GM10266 (cell line): ENCODE data around the gene CTNNA1.

Source experiments
- DNase-seq: peaks from one replicate; pipeline ENCODE4 v3.0.0; 2012; ENCODE audit errors: extremely low spot score
- TF ChIP-seq, protein P1 (sequence below): IDR thresholded peaks from 2 replicates; pipeline ENCODE4 v1.5.1; 2012; ENCODE audit warnings: mild to moderate bottlenecking, low read depth; ENCODE audit not compliant: control insufficient read depth, insufficient read depth; ENCODE audit errors: missing control alignments

Gene CTNNA1

DNA sequence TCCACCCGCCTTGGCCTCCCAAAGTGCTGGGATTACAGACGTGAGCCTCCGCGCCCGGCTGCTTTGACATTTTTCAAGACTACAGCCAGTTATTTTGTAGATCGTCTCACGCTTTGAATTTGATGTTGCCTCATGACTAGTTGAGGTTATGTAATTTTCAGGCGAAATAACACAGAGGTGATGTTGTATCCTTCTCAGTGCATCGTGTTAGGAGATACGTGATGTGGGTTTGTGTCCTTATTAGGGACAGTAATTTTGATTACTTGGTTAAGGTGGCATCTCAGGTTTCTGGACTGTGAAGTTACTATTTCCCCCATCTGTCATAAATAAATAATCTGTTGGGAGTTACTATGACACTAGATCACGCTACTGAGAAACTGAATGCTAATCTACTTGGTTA, 25.0 kb downstream of the CTNNA1 start:
- TF ChIP-seq, protein P1, sequence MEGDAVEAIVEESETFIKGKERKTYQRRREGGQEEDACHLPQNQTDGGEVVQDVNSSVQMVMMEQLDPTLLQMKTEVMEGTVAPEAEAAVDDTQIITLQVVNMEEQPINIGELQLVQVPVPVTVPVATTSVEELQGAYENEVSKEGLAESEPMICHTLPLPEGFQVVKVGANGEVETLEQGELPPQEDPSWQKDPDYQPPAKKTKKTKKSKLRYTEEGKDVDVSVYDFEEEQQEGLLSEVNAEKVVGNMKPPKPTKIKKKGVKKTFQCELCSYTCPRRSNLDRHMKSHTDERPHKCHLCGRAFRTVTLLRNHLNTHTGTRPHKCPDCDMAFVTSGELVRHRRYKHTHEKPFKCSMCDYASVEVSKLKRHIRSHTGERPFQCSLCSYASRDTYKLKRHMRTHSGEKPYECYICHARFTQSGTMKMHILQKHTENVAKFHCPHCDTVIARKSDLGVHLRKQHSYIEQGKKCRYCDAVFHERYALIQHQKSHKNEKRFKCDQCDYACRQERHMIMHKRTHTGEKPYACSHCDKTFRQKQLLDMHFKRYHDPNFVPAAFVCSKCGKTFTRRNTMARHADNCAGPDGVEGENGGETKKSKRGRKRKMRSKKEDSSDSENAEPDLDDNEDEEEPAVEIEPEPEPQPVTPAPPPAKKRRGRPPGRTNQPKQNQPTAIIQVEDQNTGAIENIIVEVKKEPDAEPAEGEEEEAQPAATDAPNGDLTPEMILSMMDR = no peak
- DNase-seq = no peak

DNA sequence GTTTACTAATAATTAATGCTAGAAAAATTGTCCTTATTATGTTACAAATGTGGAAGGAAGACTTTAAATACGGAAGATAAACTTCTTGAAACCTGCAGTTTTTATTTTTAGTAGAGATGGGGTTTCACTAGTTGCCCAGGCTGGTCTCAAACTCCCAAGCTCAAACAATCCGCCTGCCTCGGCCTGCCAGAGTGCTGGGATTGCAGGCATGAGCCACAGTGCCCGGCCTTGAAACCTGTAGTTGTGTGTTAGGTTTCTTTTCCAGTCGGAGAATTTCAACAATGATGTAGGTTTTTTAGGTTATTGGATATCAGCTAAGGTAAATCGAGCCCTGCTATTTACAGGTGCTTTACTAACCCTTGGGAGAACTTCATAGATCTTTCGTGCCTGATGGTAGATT, 30.8 kb downstream of the CTNNA1 start:
- TF ChIP-seq, protein P1 = no peak
- no peak for DNase-seq

DNA sequence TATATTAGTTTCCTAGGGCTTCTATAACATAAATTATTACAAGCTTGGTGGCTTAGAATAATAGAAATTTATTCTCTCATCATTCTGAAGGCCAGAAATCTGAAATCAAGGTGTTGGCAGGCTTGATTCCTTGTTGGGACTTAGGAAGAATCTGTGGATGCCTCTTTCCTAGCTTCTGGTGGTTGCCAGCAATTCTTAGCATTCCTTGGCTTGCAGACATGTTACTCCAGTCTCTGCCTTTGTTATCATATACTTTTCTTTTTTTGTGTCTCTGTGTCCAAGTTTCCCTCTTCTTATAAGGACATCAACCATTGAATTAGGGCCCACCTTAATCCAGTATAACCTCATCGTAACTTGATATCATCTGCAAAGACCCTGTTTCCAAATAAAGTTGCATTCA, 31.4 kb downstream of the CTNNA1 start:
- DNase-seq = no peak
- TF ChIP-seq, protein P1 = no peak

DNA sequence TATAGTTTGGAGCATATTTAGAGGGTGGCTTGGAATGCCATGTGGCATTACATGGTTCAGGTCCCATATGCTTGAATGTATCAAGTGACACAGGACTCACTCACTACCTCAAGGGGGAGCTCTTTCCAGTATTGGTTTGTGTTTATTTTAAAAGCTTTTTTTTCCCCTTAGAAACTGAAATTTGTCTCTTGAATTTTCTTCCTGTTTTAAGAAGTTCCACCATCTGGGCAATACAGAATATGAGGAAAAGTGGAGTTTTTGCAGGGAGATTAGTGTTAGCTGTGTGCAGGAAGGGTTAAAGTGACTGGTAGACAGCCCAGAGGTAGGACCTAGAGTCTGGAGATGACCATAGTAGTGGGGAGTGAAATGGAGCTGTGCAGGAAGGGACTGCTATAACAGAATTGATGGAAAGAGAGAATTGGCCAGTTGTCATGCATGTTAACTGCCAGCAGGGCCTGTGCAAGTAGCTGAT, 36.6 kb downstream of the CTNNA1 start:
- DNase-seq = peak; percentile 64
- TF ChIP-seq, protein P1 = peak; percentile 58

DNA sequence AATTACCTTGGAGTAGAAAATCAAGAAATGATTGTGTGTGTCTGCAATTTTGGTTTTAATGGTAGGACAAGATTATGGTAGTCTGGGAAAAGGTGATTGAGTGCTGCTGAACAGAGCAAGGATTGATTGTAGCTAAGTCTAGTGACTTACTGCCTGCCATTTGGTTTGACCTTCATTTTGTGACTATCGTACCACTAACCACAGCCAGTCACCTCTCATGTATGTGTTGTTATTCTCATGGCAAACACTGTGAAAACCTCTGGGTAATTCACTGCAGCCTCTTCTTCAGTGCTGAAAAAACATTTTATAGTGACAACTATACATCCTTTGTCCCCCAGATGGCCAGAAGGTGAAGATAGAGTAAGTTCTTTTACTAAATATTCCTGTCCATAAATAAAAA, 37.5 kb downstream of the CTNNA1 start:
- TF ChIP-seq, protein P1 = no peak
- no peak for DNase-seq

DNA sequence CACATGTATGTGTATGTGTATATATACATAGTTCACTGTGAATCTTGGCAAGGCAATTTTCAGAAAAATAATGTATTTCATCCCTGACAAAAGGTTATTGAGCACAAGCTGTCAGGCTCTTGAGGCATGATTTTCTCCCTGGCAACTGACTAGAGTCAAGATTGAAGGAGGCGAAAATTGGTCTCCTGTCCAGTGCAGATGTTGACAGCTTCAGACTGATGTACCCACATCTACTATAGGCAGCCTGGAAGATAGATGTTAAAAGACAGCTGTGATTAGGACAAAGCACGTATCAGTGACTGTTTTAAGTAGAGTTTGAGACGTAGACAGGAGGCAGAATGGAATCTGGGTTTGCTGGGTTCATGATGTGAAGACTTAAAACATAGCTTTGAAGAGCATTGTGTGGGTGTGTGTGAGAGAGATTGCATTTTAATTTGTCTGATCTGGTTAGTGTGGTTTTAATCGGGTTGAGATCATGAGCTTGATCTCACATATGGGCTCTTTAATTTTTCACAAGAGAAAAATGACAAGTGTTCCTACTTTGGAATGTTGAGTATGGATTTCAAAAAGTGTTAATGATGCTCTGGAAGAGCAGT, 39.1 kb downstream of the CTNNA1 start:
- TF ChIP-seq, protein P1 = no peak
- DNase-seq = no peak

DNA sequence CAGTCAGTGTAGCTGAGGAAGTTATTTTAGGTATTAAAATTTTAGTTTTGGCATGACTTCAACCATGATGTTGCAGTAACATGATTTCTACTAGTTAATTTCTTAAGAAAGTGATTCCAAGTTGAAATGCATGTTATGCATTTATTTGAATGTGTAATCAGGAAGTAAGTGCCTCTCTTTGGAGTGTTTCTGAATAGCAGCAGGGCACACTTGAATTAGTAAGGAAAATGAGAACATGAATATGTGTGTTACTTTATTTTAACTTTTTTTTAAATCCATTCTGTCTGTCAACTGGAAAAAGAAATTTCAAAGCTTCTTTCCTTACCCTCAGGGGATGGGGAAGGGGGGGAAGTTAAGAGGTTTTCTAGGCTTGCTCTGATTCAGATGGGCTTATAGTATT, 40.4 kb downstream of the CTNNA1 start:
- TF ChIP-seq, protein P1 = no peak
- DNase-seq = no peak
